ENCODE results near the gene GTSE1.

GRCh38 chr22:46366327-46366731, 69.7 kb downstream of the GTSE1 start:
- no peak for TF ChIP-seq EZH2 (IDR thresholded peaks at IDR 0.05; ENCODE audit: low read length)
- no peak for TF ChIP-seq CTCF (optimal IDR thresholded peaks at IDR 0.05 in 1 of 3, IDR thresholded peaks at IDR 0.05 in 1 of 3, conservative IDR thresholded peaks at IDR 0.05 in 1 of 3; ENCODE audit: extremely low read depth in 1 of 3, insufficient read depth in 2 of 3, low read length in 3 of 3)
